Osteoblast (primary cell): ENCODE measurements around the gene ETFRF1. TPM values are rescaled to one million over a fixed set of nuclear protein-coding genes. Genes with fewer than 3 reads are reported as not detected.

Experiments
- DNase-seq: peaks from one replicate; pipeline ENCODE4 v3.0.0; 2011; ENCODE audit warnings: low spot score, mixed read lengths; ENCODE audit not compliant: insufficient read length; ENCODE audit errors: missing footprints
- H2AFZ ChIP-seq: 2 replicates; pipeline ENCODE4 v1.6.0; 2011; ENCODE audit warnings: mild to moderate bottlenecking, low read length
- H3K27ac ChIP-seq: 2 replicates; pipeline ENCODE4 v1.5.1; 2011; ENCODE audit warnings: mild to moderate bottlenecking, low read depth, low read length, moderate library complexity
- H3K27me3 ChIP-seq: 2 replicates; pipeline ENCODE4 v1.6.0; 2012; ENCODE audit warnings: mild to moderate bottlenecking, control low read depth, inconsistent platforms, low read length, moderate library complexity; ENCODE audit not compliant: insufficient read depth
- H3K36me3 ChIP-seq: 2 replicates; pipeline ENCODE4 v1.5.1; 2011; ENCODE audit warnings: mild to moderate bottlenecking, low read length, control low read depth, moderate library complexity; ENCODE audit not compliant: insufficient read depth
- H3K4me1 ChIP-seq: 2 replicates; pipeline ENCODE4 v1.5.1; 2011; ENCODE audit warnings: mild to moderate bottlenecking, low read length, control low read depth, moderate library complexity; ENCODE audit not compliant: insufficient read depth
- H3K4me2 ChIP-seq: 2 replicates; pipeline ENCODE4 v1.6.0; 2011; ENCODE audit warnings: mild to moderate bottlenecking, low read length; ENCODE audit not compliant: insufficient read depth
- H3K4me3 ChIP-seq: fragments of 200-600 bp; sonication (generic); 3 replicates; pipeline ENCODE4 v1.5.1; 2012; ENCODE audit warnings: mild to moderate bottlenecking, low read length, inconsistent platforms; ENCODE audit not compliant: insufficient read depth
- H3K79me2 ChIP-seq: 2 replicates; pipeline ENCODE4 v1.6.0; 2012; ENCODE audit warnings: mild to moderate bottlenecking, low read length, control low read depth, inconsistent platforms; ENCODE audit not compliant: insufficient read depth
- H3K9me3 ChIP-seq: 2 replicates; pipeline ENCODE4 v1.5.1; 2011; ENCODE audit warnings: low read depth, low read length, control low read depth
- H4K20me1 ChIP-seq: 2 replicates; pipeline ENCODE4 v1.6.0; 2012; ENCODE audit warnings: mild to moderate bottlenecking, low read length, control low read depth; ENCODE audit not compliant: insufficient read depth
- total RNA-seq: library from RNA; depleted of rRNA; stranded (reverse); fragments of >200 nt; gene quantifications from 2 replicates; pipeline ENCODE4 v1.2.3, GENCODE V29; 2012
- TF ChIP-seq, protein P1 (sequence below): IDR thresholded peaks from 2 replicates; pipeline ENCODE4 v1.5.1; 2011; ENCODE audit warnings: mild to moderate bottlenecking, low read depth, low read length, moderate library complexity; ENCODE audit errors: extremely low read depth

Gene ETFRF1, protein sequence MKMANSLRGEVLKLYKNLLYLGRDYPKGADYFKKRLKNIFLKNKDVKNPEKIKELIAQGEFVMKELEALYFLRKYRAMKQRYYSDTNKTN
- total RNA-seq: 27.9 and 28.0 TPM in 2 replicates

GRCh38 chr12:25195056-25195971 is at the start of gene ETFRF1, which contains the start of gene DNAI7:
ETFRF1 (plus strand) TSS chr12:25195237; CDS start chr12:25203957, 8,720 bp downstream.
DNAI7 (minus strand) TSS chr12:25195160; CDS start chr12:25195078, 82 bp downstream.
- TF ChIP-seq, protein P1, sequence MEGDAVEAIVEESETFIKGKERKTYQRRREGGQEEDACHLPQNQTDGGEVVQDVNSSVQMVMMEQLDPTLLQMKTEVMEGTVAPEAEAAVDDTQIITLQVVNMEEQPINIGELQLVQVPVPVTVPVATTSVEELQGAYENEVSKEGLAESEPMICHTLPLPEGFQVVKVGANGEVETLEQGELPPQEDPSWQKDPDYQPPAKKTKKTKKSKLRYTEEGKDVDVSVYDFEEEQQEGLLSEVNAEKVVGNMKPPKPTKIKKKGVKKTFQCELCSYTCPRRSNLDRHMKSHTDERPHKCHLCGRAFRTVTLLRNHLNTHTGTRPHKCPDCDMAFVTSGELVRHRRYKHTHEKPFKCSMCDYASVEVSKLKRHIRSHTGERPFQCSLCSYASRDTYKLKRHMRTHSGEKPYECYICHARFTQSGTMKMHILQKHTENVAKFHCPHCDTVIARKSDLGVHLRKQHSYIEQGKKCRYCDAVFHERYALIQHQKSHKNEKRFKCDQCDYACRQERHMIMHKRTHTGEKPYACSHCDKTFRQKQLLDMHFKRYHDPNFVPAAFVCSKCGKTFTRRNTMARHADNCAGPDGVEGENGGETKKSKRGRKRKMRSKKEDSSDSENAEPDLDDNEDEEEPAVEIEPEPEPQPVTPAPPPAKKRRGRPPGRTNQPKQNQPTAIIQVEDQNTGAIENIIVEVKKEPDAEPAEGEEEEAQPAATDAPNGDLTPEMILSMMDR: no peak
- Histone ChIP-seq H3K27ac (peak within 1 kb of the TSS; percentile 88), H3K4me1 (peaks cover 15% of the 10 kb centered on the region), H4K20me1 (no peaks in the 10 kb centered on the region), H3K79me2 (peaks cover 12% of the 10 kb centered on the region), H3K27me3 (no peaks in the 10 kb centered on the region), H2AFZ (peak within 1 kb of the TSS; percentile 95), H3K36me3 (no peaks in the 10 kb centered on the region), H3K9me3 (no peaks in the 10 kb centered on the region), H3K4me3 (peak within 1 kb of the TSS; percentile 81), H3K4me2 (peak within 1 kb of the TSS; percentile 98)
- DNase-seq: peak; percentile 95

- H3K79me2 ChIP-seq: no peaks in the 10 kb centered on the region
- TF ChIP-seq, protein P1: no peak
- H3K4me2 ChIP-seq: no peak overlapping the region
- H3K36me3 ChIP-seq: no peaks in the 10 kb centered on the region
- no peak overlapping the region for H3K4me3 ChIP-seq
- H2AFZ ChIP-seq: no peak overlapping the region
- DNase-seq: no peak
- no peaks in the 10 kb centered on the region for H3K27me3 ChIP-seq
- no peak overlapping the region for H3K27ac ChIP-seq
- peaks cover 1% of the 10 kb centered on the region for H3K4me1 ChIP-seq
- no peaks in the 10 kb centered on the region for H3K9me3 ChIP-seq
- no peaks in the 10 kb centered on the region for H4K20me1 ChIP-seq
Observed at GRCh38 chr12:25146686-25147085, 48.4 kb upstream of the ETFRF1 start.

DNA sequence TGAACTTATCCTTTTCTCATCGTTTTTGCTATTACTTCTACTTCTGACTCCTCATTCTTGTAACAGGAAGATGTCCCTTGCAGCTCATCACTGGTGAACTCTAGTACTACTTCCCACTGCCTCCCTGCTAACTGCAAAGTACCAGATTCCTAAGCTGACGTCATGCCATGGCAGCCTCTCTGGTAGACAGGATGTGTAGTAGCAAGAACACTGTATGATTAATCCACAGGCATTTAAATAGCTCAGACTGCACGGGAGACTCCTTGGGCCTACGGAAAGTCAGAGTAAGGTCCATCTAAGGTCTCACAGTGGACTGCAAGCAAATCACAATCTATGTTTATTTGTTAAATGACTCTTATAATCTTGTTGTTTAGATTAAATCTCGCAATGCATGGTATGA is 43.6 kb upstream of the ETFRF1 start:
- H3K79me2 ChIP-seq: no peaks in the 10 kb centered on the region
- H4K20me1 ChIP-seq: no peaks in the 10 kb centered on the region
- peak overlapping the region; percentile 76 for H3K27ac ChIP-seq
- H3K4me3 ChIP-seq: no peak overlapping the region
- H3K36me3 ChIP-seq: no peaks in the 10 kb centered on the region
- DNase-seq: peak; percentile 86
- H3K4me2 ChIP-seq: peak overlapping the region; percentile 15
- peaks cover 6% of the 10 kb centered on the region for H3K4me1 ChIP-seq
- peak overlapping the region; percentile 83 for H2AFZ ChIP-seq
- H3K27me3 ChIP-seq: no peaks in the 10 kb centered on the region
- H3K9me3 ChIP-seq: no peaks in the 10 kb centered on the region
- TF ChIP-seq, protein P1: no peak

DNA sequence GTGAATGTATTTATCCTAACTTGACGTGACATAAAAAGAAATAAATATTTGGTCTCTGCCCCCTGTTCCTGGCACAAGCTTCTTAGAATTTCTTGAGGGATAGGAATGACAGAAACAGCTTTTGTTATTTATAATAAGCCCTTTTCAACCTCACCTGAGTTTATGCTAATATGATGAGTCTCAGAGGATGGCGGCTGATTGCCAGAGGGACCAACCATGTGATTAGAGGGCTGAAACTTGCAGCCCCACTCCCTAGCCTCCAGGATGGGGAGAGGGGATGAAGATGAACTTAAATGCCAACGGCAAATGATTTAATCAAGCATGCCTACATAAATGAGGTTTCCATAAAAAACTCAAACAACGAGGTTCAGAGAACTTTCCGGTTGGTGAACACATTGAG is 43.0 kb upstream of the ETFRF1 start:
- H4K20me1 ChIP-seq: no peaks in the 10 kb centered on the region
- H3K4me2 ChIP-seq: peak overlapping the region; percentile 15
- H3K27ac ChIP-seq: peak overlapping the region; percentile 76
- H3K27me3 ChIP-seq: no peaks in the 10 kb centered on the region
- H3K9me3 ChIP-seq: no peaks in the 10 kb centered on the region
- no peak for DNase-seq
- H2AFZ ChIP-seq: peak overlapping the region; percentile 83
- TF ChIP-seq, protein P1: no peak
- H3K36me3 ChIP-seq: no peaks in the 10 kb centered on the region
- H3K79me2 ChIP-seq: no peaks in the 10 kb centered on the region
- H3K4me1 ChIP-seq: peaks cover 6% of the 10 kb centered on the region
- H3K4me3 ChIP-seq: no peak overlapping the region
